Measurements from ENCODE around the gene AMFR.

- TF ChIP-seq CTCF (IDR thresholded peaks at IDR 0.05) (no peak), POLR2AphosphoS5 (IDR thresholded peaks at IDR 0.05) (no peak)
Measured at GRCh38 chr16:56354746-56355145, 70.6 kb downstream of the AMFR start.

Data from suprapubic skin (tissue), 3 donors.